WTC11 (cell line): ENCODE measurements around the gene ST6GALNAC2.
"Not testable (repeated sequence)": the region's sequence is repeated elsewhere in the genome, so short reads cannot be mapped to it uniquely, and the experiment has no call there.

Experiments used
- CBFB ChIP-seq: sonication (generic); formaldehyde crosslinking; IDR thresholded peaks from 2 replicates; pipeline ENCODE4 v1.8.1; 2022; ENCODE audit warnings: mild to moderate bottlenecking, low read depth, missing genetic modification reagents
- CTCF ChIP-seq: fragments of 200-600 bp; IDR thresholded peaks from 2 replicates; pipeline ENCODE4 v1.8.0; 2022; ENCODE audit warnings: antibody characterized with exemption
- E2F4 ChIP-seq: sonication (generic); formaldehyde crosslinking; IDR thresholded peaks from 2 replicates; pipeline ENCODE4 v1.8.1; 2022; ENCODE audit warnings: low read depth, mild to moderate bottlenecking, moderate library complexity, missing genetic modification reagents, borderline replicate concordance
- JUN ChIP-seq: sonication (generic); formaldehyde crosslinking; IDR thresholded peaks from 2 replicates; pipeline ENCODE4 v1.8.0; 2023; ENCODE audit warnings: mild to moderate bottlenecking, missing genetic modification reagents
- ZNF138 ChIP-seq: sonication (generic); formaldehyde crosslinking; conservative IDR thresholded peaks from 2 replicates; pipeline ENCODE4 v1.8.1; 2022; ENCODE audit warnings: mild to moderate bottlenecking, moderate library complexity, missing genetic modification reagents
- ZNF416 ChIP-seq: fragments of 250-450 bp; sonication (Bioruptor Pico); IDR thresholded peaks from 2 replicates; pipeline ENCODE4 v1.9.0; 2021; ENCODE audit warnings: mild to moderate bottlenecking, inconsistent platforms
- TF ChIP-seq, protein P1 (sequence below): sonication (generic); formaldehyde crosslinking; IDR thresholded peaks from 2 replicates; pipeline ENCODE4 v1.8.0; 2022; ENCODE audit warnings: mild to moderate bottlenecking, missing genetic modification reagents
- TF ChIP-seq, protein P2 (sequence below): sonication (generic); formaldehyde crosslinking; IDR thresholded peaks from 2 replicates; pipeline ENCODE4 v1.8.0; 2022; ENCODE audit warnings: mild to moderate bottlenecking, missing genetic modification reagents

DNA sequence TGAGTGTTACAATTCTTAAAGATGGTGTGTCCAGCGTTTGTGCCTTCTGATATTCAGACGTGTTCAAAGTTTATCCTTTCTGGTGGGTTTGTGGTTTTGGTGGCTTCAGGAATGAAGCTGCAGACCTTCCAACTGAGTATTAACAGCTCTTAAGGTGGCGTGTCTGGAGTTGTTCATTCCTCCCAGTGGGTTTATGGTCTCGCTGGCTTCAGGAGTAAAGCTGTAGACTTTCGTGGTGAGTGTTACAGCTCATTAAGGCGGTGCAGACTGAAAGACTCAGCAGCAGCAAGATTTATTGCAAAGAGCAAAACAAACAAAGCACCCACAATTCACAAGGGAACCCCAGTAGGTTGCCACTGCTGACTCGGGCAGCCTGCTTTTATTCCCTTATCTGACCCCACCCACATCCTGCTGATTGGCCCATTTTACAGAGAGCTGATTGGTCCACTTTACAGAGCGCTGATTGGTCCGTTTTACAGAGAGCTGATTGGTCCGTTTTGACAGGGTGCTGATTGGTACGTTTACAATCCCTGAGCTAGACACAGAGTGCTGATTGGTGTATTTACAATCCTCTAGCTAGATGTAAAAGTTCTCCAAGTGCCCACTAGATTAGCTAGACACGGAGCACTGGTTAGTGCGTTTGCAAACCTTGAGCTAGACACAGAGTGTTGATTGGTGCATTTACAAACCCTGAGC lies 28.6 kb upstream of the ST6GALNAC2 start:
- not testable (repeated sequence) for TF ChIP-seq CTCF; ZNF138 (CRISPR knock-in tag); ZNF416 (CRISPR knock-in tag); JUN (CRISPR knock-in tag); E2F4; CBFB
- TF ChIP-seq, protein P1, sequence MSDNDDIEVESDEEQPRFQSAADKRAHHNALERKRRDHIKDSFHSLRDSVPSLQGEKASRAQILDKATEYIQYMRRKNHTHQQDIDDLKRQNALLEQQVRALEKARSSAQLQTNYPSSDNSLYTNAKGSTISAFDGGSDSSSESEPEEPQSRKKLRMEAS (CRISPR knock-in tag) = not testable (repeated sequence)
- TF ChIP-seq, protein P2, sequence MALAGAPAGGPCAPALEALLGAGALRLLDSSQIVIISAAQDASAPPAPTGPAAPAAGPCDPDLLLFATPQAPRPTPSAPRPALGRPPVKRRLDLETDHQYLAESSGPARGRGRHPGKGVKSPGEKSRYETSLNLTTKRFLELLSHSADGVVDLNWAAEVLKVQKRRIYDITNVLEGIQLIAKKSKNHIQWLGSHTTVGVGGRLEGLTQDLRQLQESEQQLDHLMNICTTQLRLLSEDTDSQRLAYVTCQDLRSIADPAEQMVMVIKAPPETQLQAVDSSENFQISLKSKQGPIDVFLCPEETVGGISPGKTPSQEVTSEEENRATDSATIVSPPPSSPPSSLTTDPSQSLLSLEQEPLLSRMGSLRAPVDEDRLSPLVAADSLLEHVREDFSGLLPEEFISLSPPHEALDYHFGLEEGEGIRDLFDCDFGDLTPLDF (CRISPR knock-in tag) = not testable (repeated sequence)
